GM12878 (cell line): ENCODE measurements around the gene KDM5B. TPM values are rescaled to one million over a fixed set of nuclear protein-coding genes. Genes with fewer than 3 reads are reported as not detected.

Experiments
- ATAC-seq: fragments of 200-7000 bp; cut with Tn5 transposase; 3 replicates; pipeline ENCODE4 v1.9.1; 2020; ENCODE audit warnings: mild to moderate bottlenecking, moderate library complexity
- BruUV-seq: library from RNA; stranded (reverse); fragments of 400-500 nt; replicated peaks from 2 replicates; lab custom pipeline; 2021; lab: Mats Ljungman, UMichigan
- CTCF ChIA-PET: fragments of 300-600 bp; sonication (Branson Sonifier 250); formaldehyde crosslinking; extraction: SDS; loops from one replicate; lab custom pipeline; 2021; ENCODE audit warnings: inconsistent platforms; lab: Yijun Ruan, JAX
- POLR2A ChIA-PET: fragments of 350-600 bp; formaldehyde crosslinking; extraction: SDS; loops from one replicate; lab custom pipeline; 2021; ENCODE audit warnings: inconsistent platforms; lab: Charles Lee
- RAD21 ChIA-PET: fragments of 300-600 bp; sonication (Branson Sonifier 250); formaldehyde crosslinking; loops from one replicate; lab custom pipeline; 2023; ENCODE audit warnings: antibody characterized with exemption; ENCODE audit not compliant: unreplicated experiment; lab: Charles Lee
- SMC1A ChIA-PET: fragments of 300-600 bp; sonication (Branson Sonifier 250); formaldehyde crosslinking; loops from one replicate; lab custom pipeline; 2023; ENCODE audit not compliant: unreplicated experiment, uncharacterized antibody; lab: Charles Lee
- DNase-seq: peaks from one replicate; pipeline ENCODE4 v3.0.0-alpha.2; 2011; ENCODE audit warnings: low read depth, low spot score
- FAIRE-seq: peaks from 3 replicates; lab custom pipeline; 2011; peaks lifted over from hg19 to GRCh38; lab: Jason Lieb, UNC
- H2AFZ ChIP-seq: 2 replicates; pipeline ENCODE4 v1.6.0; 2011; ENCODE audit warnings: low read depth, low read length, control low read depth; ENCODE audit not compliant: control insufficient read depth
- H3K27ac ChIP-seq: 2 replicates; pipeline ENCODE4 v1.5.1; 2011; ENCODE audit warnings: control low read depth; ENCODE audit not compliant: control insufficient read depth, insufficient read depth
- H3K27me3 ChIP-seq, 2 experiments: replicated peaks in 1 of 2; 2 replicates each; pipeline versions ENCODE4 v1.6.0 to v1.6.1; 2011; ENCODE audit warnings: low read length in 1 of 2; ENCODE audit not compliant: control insufficient read depth in 2 of 2, insufficient read depth in 2 of 2
- H3K36me3 ChIP-seq, 2 experiments: 2 replicates each; pipeline ENCODE4 v1.5.1; 2011; ENCODE audit warnings: low read length in 1 of 2; ENCODE audit not compliant: control insufficient read depth in 2 of 2, insufficient read depth in 2 of 2
- H3K4me1 ChIP-seq: 2 replicates; pipeline ENCODE4 v1.6.1; 2011; ENCODE audit warnings: mild to moderate bottlenecking, low read length, moderate library complexity, mixed read lengths; ENCODE audit not compliant: control insufficient read depth, insufficient read depth
- H3K4me2 ChIP-seq: 2 replicates; pipeline ENCODE4 v1.6.0; 2011; ENCODE audit warnings: control low read depth; ENCODE audit not compliant: control insufficient read depth, insufficient read depth
- H3K4me3 ChIP-seq: fragments of 200-600 bp; sonication (generic); 2 replicates; pipeline ENCODE4 v1.5.1; 2016
- H3K79me2 ChIP-seq: 2 replicates; pipeline ENCODE4 v1.6.0; 2011; ENCODE audit warnings: low read length; ENCODE audit not compliant: control insufficient read depth, insufficient read depth
- H3K9ac ChIP-seq: 2 replicates; pipeline ENCODE4 v1.8.0; 2011; ENCODE audit warnings: low read length, control low read depth, mixed read lengths; ENCODE audit not compliant: control insufficient read depth, insufficient read depth
- H3K9me3 ChIP-seq: replicated peaks from 3 replicates; pipeline ENCODE4 v1.5.1; 2011; ENCODE audit warnings: mild to moderate bottlenecking, low read length; ENCODE audit not compliant: control insufficient read depth, insufficient read depth
- H4K20me1 ChIP-seq: 2 replicates; pipeline ENCODE4 v1.6.0; 2011; ENCODE audit not compliant: control insufficient read depth, insufficient read depth
- CREB1 ChIP-seq: IDR thresholded peaks from 2 replicates; pipeline ENCODE4 v1.6.1; 2012; ENCODE audit warnings: low read depth, mild to moderate bottlenecking, inconsistent platforms
- HDAC6 ChIP-seq: fragments of 200-600 bp; sonication (generic); IDR thresholded peaks from one replicate; pipeline ENCODE4 v1.8.0; 2017; ENCODE audit warnings: antibody characterized with exemption; ENCODE audit not compliant: unreplicated experiment
- MYB ChIP-seq: fragments of 150-350 bp; IDR thresholded peaks from 2 replicates; pipeline ENCODE4 v1.6.1; 2014; ENCODE audit warnings: mild to moderate bottlenecking, low read depth, low read length, borderline replicate concordance
- POLR2AphosphoS5 ChIP-seq: IDR thresholded peaks from 2 replicates; pipeline ENCODE4 v1.6.1; 2011; ENCODE audit warnings: mild to moderate bottlenecking, low read length, inconsistent platforms
- POU2F2 ChIP-seq: IDR thresholded peaks from 3 replicates; pipeline ENCODE4 v1.6.1; 2011; ENCODE audit warnings: low read depth, mild to moderate bottlenecking, low read length, borderline replicate concordance
- RFX5 ChIP-seq: IDR thresholded peaks from 2 replicates; pipeline ENCODE4 v1.6.1; 2011; ENCODE audit warnings: low read depth, low read length, improper control_type of control experiment
- SPI1 ChIP-seq: IDR thresholded peaks from 2 replicates; pipeline ENCODE4 v1.6.1; 2011; ENCODE audit warnings: low read depth, mild to moderate bottlenecking, low read length, moderate library complexity, borderline replicate concordance; ENCODE audit not compliant: insufficient read depth
- SRF ChIP-seq, 2 experiments: IDR thresholded peaks; 2 replicates each; pipeline ENCODE4 v1.6.1; 2011; ENCODE audit warnings: low read depth in 2 of 2, low read length in 2 of 2, mild to moderate bottlenecking in 1 of 2, moderate library complexity in 1 of 2
- STAT1 ChIP-seq: fragments of 450-650 bp; conservative IDR thresholded peaks from 2 replicates; pipeline ENCODE4 v1.6.1; 2014; ENCODE audit warnings: antibody characterized with exemption, mild to moderate bottlenecking
- SUZ12 ChIP-seq: fragments of 200-600 bp; sonication (generic); IDR thresholded peaks from one replicate; pipeline ENCODE4 v1.6.1; 2018; ENCODE audit warnings: antibody characterized with exemption, mild to moderate bottlenecking; ENCODE audit not compliant: unreplicated experiment
- TCF12 ChIP-seq: IDR thresholded peaks from 2 replicates; pipeline ENCODE4 v1.6.1; 2011; ENCODE audit warnings: low read depth, mild to moderate bottlenecking, low read length
- YBX1 ChIP-seq: fragments of 450-650 bp; IDR thresholded peaks from 2 replicates; pipeline ENCODE4 v1.6.1; 2016; ENCODE audit warnings: antibody characterized with exemption
- ZNF384 ChIP-seq: IDR thresholded peaks from 2 replicates; pipeline ENCODE4 v1.6.1; 2012; ENCODE audit warnings: low read depth, mild to moderate bottlenecking, low read length, improper control_type of control experiment, borderline replicate concordance
- WGBS: methylation state at CpG from one replicate; pipeline ENCODE4 v1.1.6; 2016; ENCODE audit warnings: low lambda C conversion rate; ENCODE audit not compliant: insufficient replicate concordance, insufficient coverage; ENCODE audit errors: missing lambda C conversion rate; 5-methylcytosine and 5-hydroxymethylcytosine counted together
- in situ Hi-C: fragments of 300-500 bp; cut with MboI; formaldehyde crosslinking; loops from 9 replicates; pipeline ENCODE4 v1.14.3; 2018; ENCODE audit warnings: mixed read lengths
- intact Hi-C: fragments of 100-400 bp; cut with micrococcal nuclease; formaldehyde crosslinking; loops from one replicate; pipeline ENCODE4 v1.14.2; 2022; ENCODE audit not compliant: unreplicated experiment
- polyA plus RNA-seq, 11 experiments: library from polyadenylated mRNA; depleted of rRNA in 4 of 11; unstranded in 6 of 11; stranded (reverse) in 5 of 11; fragments of >200 nt; fragmentation: Nextera tagmentation in 4 of 11; fragmentation: Illumina TruSeq in 1 of 11; extraction: Ambion mirVana in 4 of 11; extraction: Trizol in 1 of 11; gene quantifications; 1 replicate in 1 of 11; 2 replicates in 10 of 11; pipeline versions ENCODE4 v1.2.1 to v1.2.3, GENCODE V29; 2011 to 2016; ENCODE audit warnings: inconsistent platforms in 2 of 11, missing spikeins in 2 of 11, low read depth in 1 of 11
- total RNA-seq, 4 experiments: library from RNA; depleted of rRNA in 3 of 4; stranded (reverse); fragments of >200 nt in 3 of 4; fragmentation: Illumina TruSeq in 1 of 4; extraction: Trizol in 1 of 4; gene quantifications; 2 replicates each; pipeline versions ENCODE4 v1.2.1 to v1.2.3, GENCODE V29; 2013 to 2021
- TF ChIP-seq, protein P1 (sequence below), 3 experiments: IDR thresholded peaks in 2 of 3; conservative IDR thresholded peaks in 1 of 3; 2 replicates each; pipeline ENCODE4 v1.5.1; 2011; ENCODE audit warnings: low read depth in 3 of 3, low read length in 3 of 3, mild to moderate bottlenecking in 3 of 3, control low read depth in 2 of 3, moderate library complexity in 2 of 3, inconsistent platforms in 1 of 3, mixed read lengths in 1 of 3; ENCODE audit not compliant: control insufficient read depth in 2 of 3, insufficient read depth in 1 of 3; ENCODE audit errors: extremely low read depth in 1 of 3
- TF ChIP-seq, protein P2 (sequence below): IDR thresholded peaks from 2 replicates; pipeline ENCODE4 v1.6.1; 2011; ENCODE audit warnings: mild to moderate bottlenecking, low read depth, low read length, moderate library complexity; ENCODE audit not compliant: insufficient replicate concordance
- TF ChIP-seq, protein P3 (sequence below): fragments of 450-650 bp; IDR thresholded peaks from 2 replicates; pipeline ENCODE4 v1.6.1; 2017; ENCODE audit warnings: mild to moderate bottlenecking, low read depth, inconsistent platforms; ENCODE audit not compliant: poor library complexity, severe bottlenecking

The KDM5B gene
- total and polyA plus RNA-seq, 10 of the 15 experiments (the other 5 are each of a cell fraction or from before 2014, with no cell fraction given) = 1.7 to 26.6 (median 8.1) TPM

DNA sequence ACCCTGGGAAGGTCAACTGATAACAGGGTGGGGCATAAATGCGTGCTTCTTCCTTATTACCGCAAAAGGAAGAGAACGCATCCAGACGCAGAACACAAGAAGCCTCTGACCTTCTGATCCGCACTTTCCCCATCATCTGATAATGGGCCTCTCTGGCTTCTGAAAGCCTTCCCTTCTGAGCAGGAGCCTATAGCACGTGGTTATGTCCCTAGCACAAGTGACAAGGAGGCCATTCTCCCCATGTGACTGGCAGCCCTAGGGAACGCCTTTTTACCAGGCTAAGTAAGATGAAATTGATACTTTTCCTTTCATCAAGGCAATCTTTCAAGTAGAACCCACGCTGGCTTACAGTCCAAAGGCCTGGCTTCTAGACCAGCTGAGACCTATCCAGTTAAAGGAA, 46.6 kb upstream of the KDM5B start:
- no peak for DNase-seq
- 64% methylated on average over 8 of the region's 8 CpGs for WGBS
- Histone ChIP-seq H3K79me2 (no peaks in the 10 kb centered on the region), H3K27me3 (peaks cover 0 to 1% of the 10 kb centered on the region in 2 experiments; a peak in 1 of 4 replicates), H3K9ac (no peak overlapping the region), H3K27ac (no peak overlapping the region), H4K20me1 (no peaks in the 10 kb centered on the region), H3K4me2 (no peak overlapping the region), H3K4me3 (no peak overlapping the region), H3K36me3 (no peaks in the 10 kb centered on the region), H3K4me1 (peaks cover 4% of the 10 kb centered on the region; the same call in 1 of the 2 replicates), H2AFZ (no peak overlapping the region), H3K9me3 (no peaks in the 10 kb centered on the region)
- ChIA-PET POLR2A (no interaction called here), RAD21 (no interaction called here), SMC1A (no interaction called here), CTCF (interaction anchor here (1.2 kb wide), 1 partner anchor 24 kb away, joined by 3 read pairs; no protein-coding TSS in a partner anchor)
- no peak for FAIRE-seq
- TF ChIP-seq SUZ12 (no peak), SRF (IDR thresholded peaks at IDR 0.05; ENCODE audit: low read depth in 2 of 2, low read length in 2 of 2) (no peak), STAT1 (no peak), CREB1 (no peak), YBX1 (no peak), MYB (no peak), TCF12 (no peak), POU2F2 (no peak), ZNF384 (no peak), RFX5 (no peak), HDAC6 (no peak), SPI1 (no peak), POLR2AphosphoS5 (no peak)
- TF ChIP-seq, protein P1, sequence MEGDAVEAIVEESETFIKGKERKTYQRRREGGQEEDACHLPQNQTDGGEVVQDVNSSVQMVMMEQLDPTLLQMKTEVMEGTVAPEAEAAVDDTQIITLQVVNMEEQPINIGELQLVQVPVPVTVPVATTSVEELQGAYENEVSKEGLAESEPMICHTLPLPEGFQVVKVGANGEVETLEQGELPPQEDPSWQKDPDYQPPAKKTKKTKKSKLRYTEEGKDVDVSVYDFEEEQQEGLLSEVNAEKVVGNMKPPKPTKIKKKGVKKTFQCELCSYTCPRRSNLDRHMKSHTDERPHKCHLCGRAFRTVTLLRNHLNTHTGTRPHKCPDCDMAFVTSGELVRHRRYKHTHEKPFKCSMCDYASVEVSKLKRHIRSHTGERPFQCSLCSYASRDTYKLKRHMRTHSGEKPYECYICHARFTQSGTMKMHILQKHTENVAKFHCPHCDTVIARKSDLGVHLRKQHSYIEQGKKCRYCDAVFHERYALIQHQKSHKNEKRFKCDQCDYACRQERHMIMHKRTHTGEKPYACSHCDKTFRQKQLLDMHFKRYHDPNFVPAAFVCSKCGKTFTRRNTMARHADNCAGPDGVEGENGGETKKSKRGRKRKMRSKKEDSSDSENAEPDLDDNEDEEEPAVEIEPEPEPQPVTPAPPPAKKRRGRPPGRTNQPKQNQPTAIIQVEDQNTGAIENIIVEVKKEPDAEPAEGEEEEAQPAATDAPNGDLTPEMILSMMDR (IDR thresholded peaks at IDR 0.05 in 2 of 3, conservative IDR thresholded peaks at IDR 0.05 in 1 of 3; ENCODE audit: control insufficient read depth in 2 of 3, extremely low read depth in 1 of 3, insufficient read depth in 1 of 3, low read depth in 3 of 3, low read length in 3 of 3) = no peak
- TF ChIP-seq, protein P2, sequence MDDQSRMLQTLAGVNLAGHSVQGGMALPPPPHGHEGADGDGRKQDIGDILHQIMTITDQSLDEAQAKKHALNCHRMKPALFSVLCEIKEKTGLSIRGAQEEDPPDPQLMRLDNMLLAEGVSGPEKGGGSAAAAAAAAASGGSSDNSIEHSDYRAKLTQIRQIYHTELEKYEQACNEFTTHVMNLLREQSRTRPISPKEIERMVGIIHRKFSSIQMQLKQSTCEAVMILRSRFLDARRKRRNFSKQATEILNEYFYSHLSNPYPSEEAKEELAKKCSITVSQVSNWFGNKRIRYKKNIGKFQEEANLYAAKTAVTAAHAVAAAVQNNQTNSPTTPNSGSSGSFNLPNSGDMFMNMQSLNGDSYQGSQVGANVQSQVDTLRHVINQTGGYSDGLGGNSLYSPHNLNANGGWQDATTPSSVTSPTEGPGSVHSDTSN = no peak
- TF ChIP-seq, protein P3, sequence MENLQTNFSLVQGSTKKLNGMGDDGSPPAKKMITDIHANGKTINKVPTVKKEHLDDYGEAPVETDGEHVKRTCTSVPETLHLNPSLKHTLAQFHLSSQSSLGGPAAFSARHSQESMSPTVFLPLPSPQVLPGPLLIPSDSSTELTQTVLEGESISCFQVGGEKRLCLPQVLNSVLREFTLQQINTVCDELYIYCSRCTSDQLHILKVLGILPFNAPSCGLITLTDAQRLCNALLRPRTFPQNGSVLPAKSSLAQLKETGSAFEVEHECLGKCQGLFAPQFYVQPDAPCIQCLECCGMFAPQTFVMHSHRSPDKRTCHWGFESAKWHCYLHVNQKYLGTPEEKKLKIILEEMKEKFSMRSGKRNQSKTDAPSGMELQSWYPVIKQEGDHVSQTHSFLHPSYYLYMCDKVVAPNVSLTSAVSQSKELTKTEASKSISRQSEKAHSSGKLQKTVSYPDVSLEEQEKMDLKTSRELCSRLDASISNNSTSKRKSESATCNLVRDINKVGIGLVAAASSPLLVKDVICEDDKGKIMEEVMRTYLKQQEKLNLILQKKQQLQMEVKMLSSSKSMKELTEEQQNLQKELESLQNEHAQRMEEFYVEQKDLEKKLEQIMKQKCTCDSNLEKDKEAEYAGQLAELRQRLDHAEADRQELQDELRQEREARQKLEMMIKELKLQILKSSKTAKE = no peak
- intact Hi-C loops (no loop called here), in situ Hi-C loops (no loop called here)
- no TSS peak for BruUV-seq
- ATAC-seq = no peak
